HG02763 (cell line): ENCODE data around the gene RSPH3.
A peak's percentile ranks its signal among the peaks of the same experiment; 100 is the strongest.
"Not testable (repeated sequence)": the region's sequence is repeated elsewhere in the genome, so short reads cannot be mapped to it uniquely, and the experiment has no call there.

Source experiments
- ATAC-seq: cut with Tn5 transposase; IDR thresholded peaks from one replicate; pipeline ENCODE4 v1.9.1; 2021; ENCODE audit warnings: mild to moderate bottlenecking, moderate library complexity; ENCODE audit not compliant: unreplicated experiment

The RSPH3 gene

GRCh38 chr6:159025224-159025623, 25.2 kb upstream of the RSPH3 start:
- not testable (repeated sequence) for ATAC-seq

GRCh38 chr6:159023893-159024292, 23.9 kb upstream of the RSPH3 start:
- no peak for ATAC-seq

- no peak for ATAC-seq
These were observed 20.0 kb upstream of the RSPH3 start for GRCh38 chr6:159020011-159020410.

GRCh38 chr6:159017757-159018559, 18.0 kb upstream of the RSPH3 start:
- no peak for ATAC-seq

GRCh38 chr6:159014406-159014805, 14.4 kb upstream of the RSPH3 start:
- no peak for ATAC-seq

- ATAC-seq = no peak
These were observed 13.2 kb upstream of the RSPH3 start for GRCh38 chr6:159013229-159013628.

GRCh38 chr6:159012201-159012600, 12.2 kb upstream of the RSPH3 start:
- no peak for ATAC-seq

GRCh38 chr6:159010037-159010612, 10.1 kb upstream of the RSPH3 start:
- ATAC-seq = not testable (repeated sequence)

GRCh38 chr6:159008656-159009288, 8.8 kb upstream of the RSPH3 start:
- no peak for ATAC-seq

- ATAC-seq = no peak
These were observed 7.5 kb upstream of the RSPH3 start for GRCh38 chr6:159007510-159007909.

- ATAC-seq = no peak
These were observed 5.4 kb upstream of the RSPH3 start for GRCh38 chr6:159005436-159005835.

GRCh38 chr6:159004592-159004991, 4.6 kb upstream of the RSPH3 start:
- no peak for ATAC-seq

- ATAC-seq = no peak
These were observed 2.6 kb upstream of the RSPH3 start for GRCh38 chr6:159002432-159003155.

- ATAC-seq = peak; percentile 34
These were observed 792 bp downstream of the RSPH3 start for GRCh38 chr6:158999154-158999665.

GRCh38 chr6:158996856-158997255, 3.1 kb downstream of the RSPH3 start:
- ATAC-seq = no peak

- no peak for ATAC-seq
These were observed 6.4 kb downstream of the RSPH3 start for GRCh38 chr6:158993639-158994038.

GRCh38 chr6:158991017-158991723, 8.8 kb downstream of the RSPH3 start:
- no peak for ATAC-seq

GRCh38 chr6:158989711-158990110, 10.3 kb downstream of the RSPH3 start:
- ATAC-seq = not testable (repeated sequence)

- no peak for ATAC-seq
These were observed 11.5 kb downstream of the RSPH3 start for GRCh38 chr6:158988477-158988876.

- no peak for ATAC-seq
These were observed 12.3 kb downstream of the RSPH3 start for GRCh38 chr6:158987657-158988056.

GRCh38 chr6:158978757-158979156, 21.2 kb downstream of the RSPH3 start:
- ATAC-seq = no peak
